GM18870 (cell line): ENCODE measurements around the gene PKDREJ.

ENCODE experiments used
- ATAC-seq: cut with Tn5 transposase; IDR thresholded peaks from one replicate; pipeline ENCODE4 v1.9.1; 2021; ENCODE audit warnings: moderate library complexity; ENCODE audit not compliant: unreplicated experiment

Gene PKDREJ

DNA sequence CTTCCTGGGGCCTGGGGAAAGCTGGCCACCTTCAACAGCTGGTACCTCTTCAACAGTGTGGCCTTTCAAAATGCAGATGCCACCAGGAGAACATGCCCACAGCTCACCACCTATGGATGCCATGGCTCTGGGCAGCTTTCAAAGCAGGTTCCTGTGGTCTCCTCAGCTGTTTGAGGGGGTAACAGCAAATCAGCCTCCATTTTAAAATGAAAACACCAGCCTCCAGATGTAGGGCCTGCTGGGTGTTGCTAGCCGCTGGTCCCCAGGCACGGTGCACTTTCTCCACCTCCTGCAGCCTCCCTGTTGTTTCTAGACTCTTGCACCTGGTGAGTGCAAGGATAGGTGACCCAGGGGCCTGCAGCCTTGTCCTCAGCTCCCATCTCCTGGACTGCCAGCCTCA, 23.1 kb downstream of the PKDREJ start:
- no peak for ATAC-seq

DNA sequence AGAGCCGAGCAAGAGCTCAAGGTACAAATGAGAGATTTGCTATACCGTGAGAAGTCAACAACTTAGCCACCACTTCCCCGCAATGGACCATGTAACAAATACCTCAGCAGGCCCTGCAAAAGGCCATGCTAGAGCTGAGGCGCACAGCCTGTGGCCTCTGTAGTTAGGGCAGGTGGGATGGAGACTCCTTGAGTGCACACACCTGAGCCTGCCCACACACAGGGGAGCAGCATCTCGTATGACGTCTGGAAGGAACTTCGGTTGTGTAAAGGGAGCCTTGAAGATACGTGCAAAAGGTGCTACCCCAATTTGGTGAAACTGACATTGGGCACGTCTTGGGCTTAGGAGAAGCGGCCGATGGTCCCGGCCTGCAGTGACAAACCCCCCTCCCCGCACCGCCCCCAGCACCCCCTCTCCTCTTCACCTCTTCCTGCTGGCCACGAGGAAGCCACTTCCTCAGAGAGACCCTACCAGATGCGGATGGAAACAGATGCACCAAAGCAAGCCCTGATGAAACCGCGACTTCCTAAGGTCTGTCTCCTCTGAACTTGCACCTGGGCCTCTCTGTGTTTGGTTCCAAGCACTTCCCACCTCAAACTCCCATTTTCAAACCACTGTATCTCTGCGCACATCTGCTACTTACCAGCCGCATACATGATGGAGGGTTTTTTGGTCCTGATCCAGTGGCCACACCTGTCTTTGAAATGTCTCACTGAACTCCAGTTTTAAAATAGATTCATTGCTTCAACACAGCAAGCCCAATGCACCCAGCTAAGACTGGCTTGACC, 23.7 kb downstream of the PKDREJ start:
- no peak for ATAC-seq

DNA sequence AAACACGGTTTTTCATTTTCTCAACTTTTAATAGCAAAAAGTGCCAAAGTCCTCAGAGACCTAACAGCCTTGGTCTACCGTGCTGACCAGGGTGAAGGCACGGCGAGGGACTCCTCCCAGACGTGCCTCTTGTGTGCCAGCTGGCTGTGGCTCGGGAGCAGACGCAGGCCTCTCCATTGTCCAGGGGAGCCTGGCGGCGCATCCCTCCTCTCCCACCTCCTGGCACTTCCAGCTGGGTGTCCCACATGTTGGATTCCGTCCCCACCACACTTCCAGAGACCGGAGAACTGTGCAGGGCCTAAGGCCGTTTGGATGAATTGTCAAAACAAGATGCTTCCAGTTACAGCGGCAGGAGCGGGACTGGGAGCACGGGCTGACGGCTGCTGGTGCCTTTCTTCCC, 24.6 kb downstream of the PKDREJ start:
- no peak for ATAC-seq

DNA sequence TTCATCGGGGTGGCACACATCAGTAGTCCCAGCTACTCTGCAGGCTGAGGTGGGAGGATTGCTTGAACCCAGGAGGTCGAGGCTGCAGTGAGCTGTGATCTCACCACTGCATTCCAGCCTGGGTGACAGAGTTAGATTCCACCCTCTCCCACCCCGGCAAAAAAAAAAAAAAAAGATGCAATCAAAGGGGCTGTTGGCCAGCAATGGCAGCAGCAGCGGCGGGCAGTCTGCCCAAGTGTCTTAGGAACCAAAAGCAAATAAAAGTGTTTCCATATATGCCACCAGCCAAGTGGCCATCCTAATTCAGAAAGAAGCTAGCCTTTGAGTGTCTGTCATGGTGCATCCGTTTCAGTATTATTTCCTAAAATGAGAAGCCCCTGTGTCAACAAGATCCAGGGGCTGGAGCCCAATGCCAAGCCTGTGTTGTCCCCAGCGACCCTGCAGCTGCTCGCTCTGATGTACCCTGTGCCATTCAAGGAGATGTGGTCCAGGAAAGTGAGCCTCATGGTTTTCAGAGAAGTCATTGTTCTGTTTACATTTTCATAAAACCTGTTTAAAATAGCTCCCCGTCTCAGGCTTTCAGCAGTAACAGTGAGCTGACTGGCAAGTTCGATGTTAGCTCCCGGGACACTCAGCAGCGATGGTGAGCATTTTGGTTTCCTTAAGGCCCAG, 25.6 kb downstream of the PKDREJ start:
- ATAC-seq: no peak

DNA sequence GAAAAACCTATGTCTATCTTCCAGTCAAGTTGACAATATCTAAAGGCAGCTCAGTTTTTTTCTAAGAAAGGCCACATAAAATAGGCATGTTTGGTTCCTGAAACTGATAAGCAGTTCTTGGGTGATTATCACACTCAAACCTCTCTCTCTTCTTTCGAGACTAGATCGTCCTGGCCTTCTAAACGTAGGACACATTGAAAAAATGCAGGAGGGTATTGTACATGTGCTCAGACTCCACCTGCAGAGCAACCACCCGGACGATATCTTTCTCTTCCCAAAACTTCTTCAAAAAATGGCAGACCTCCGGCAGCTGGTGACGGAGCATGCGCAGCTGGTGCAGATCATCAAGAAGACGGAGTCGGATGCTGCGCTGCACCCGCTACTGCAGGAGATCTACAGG, 28.2 kb downstream of the PKDREJ start:
- ATAC-seq: no peak

DNA sequence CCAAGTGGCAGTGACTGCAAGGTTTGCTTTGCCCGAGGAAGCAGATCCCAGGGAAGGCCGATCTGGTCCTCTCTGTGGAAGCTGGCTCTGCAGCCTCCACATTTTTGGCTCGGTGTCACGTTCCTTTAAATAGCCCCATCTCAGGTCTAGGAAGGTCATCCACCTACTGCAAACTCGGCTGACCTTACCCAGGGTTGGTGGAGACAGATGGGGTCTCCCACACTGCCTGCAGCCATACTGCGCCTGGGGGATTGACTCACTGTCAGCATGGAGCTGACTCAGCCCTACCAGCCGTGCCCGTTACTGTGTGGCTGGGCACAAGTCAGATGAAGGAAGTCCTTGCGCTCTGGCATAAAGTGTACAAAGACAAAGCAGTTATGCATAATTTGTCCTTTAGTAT, 29.9 kb downstream of the PKDREJ start:
- ATAC-seq: no peak

DNA sequence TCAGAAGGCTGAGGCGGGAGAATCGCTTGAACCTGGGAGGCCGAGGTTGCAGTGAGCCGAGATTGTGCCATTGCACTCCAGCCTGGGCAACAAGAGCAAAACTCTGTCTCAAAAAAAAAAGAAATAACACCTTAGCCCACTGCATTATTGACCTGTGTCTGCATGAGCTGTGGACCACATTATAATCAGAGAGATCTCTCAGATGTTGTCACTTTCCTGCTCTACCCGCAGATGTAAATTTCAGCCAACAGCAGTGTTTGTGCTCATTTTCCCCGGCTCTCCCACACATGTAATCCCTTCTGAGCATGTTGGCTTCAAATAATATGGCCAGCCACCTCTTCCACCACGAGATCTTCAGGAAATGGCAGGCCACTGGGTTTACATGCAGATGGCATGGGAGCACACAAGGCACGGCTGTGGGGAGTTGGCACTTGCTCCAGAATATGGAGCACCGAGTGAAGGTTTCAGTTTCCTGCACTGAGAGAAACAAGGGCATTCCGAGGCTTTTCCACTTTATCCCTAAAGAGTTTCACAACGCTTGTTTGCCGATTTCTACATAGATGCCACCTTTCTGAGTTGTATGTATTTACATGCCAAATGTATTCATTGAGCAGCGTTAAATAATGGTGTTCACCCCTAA, 32.8 kb downstream of the PKDREJ start:
- ATAC-seq: no peak

DNA sequence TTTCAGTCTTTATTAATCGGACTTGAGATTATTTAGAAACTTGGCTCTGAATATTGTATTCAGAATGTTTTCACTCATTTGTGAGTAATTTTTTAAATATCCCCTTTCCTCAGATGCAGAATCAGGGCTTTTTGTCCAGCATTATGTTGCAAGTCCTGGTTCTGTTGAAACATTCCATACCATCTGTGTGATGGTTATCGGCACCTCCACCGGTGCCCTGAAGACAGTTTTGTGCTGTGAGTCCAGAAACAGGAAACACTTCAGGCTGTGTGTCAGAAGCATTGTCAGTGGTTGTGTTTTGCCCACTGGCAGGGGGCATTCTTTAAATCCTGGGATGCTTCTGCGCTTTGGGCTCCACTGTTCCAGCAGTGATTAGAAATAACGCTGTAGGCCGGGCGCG, 33.4 kb downstream of the PKDREJ start:
- no peak for ATAC-seq

DNA sequence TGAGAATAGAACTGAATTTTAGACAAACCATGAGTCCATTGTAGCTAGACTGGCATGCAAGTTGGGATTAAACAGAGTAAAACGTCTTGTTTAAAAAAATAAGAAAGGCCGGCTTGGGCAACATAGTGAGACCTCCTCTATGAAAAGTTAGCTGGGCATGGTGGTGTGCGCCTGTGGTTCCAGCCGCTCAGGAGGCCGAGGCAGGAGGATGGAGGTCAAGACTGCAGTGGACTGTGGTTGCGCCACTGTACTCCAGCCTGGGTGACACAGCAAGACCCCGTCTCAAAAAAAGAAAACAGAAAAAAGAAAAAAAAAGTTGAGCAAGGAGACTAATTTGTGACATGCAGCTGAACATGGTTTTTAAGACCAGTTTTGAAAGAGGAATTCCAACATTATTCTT, 36.6 kb downstream of the PKDREJ start:
- no peak for ATAC-seq

DNA sequence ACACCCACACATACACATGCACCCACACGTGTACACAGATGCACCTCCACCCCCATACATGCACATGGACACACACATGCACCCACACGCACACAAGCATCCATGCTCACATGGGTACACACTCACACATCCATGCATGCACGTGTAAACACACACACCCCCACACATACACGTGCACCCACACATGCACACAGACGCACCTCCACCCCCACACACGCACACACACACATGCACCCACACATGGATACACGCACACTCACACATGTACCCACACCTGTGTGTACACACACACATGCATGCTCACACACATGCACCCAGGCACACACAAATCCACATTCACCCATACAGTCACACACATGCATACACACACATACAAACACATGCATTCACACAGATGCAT, 37.5 kb downstream of the PKDREJ start:
- no peak for ATAC-seq

DNA sequence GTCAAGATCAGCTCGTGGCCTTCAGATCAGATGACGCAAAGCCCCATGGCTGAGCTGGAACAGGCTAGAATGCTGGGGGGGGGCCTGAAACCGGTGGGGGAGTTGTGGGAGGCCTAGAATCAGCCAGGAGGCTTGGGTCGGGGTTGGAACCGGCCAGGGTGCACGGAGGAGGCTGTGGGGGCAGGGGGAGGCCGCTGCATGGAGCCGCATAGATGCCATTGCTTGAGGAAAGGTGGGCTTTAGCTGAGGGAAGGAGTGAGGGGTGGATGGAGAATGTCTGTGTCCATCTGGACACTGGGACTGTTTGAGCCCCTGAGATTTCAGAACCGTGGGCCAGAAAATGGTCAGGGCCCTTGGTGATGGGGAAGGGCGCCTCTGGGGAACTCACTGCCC, 38.2 kb downstream of the PKDREJ start:
- no peak for ATAC-seq

DNA sequence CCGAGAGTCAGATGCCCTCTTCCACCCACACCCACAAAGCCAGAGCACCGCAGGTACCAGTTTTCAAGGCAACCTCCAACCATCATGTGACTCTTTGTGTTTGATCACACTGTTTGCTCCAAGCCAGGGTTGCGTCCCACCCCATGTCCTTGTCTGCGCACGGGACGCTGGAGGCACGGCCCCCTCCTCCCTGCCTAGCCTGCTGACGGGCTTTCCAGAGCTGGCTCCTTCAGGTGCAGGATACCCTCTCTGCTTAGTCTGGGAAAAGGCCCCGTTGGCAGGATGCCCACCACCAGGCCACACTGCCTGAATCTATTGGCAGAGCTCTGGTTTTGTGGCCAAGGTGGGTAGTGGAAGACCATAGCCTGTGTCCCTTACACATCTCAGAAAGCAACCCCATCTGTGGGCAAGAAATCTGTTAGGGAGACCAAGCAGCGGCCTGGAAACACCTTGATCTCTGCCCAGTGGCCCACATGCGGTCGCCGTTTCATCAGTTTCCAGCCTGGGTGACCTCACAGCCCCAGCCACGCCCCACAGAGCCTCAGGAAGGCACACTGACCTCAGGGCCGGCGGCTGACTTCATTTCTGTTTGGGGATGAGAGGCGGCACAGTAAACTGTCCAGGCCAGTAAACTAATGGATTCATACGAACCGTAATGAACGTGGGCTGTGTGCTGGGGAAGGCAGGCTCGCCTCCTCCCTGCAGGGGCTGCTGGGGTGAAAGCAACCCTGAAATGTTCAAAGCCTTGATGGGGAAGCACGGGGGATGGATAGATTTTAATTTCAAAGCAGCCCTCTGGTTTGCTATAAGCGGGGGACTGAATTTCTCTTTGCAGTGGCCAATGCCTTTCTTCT, 38.9 kb downstream of the PKDREJ start:
- ATAC-seq: no peak

DNA sequence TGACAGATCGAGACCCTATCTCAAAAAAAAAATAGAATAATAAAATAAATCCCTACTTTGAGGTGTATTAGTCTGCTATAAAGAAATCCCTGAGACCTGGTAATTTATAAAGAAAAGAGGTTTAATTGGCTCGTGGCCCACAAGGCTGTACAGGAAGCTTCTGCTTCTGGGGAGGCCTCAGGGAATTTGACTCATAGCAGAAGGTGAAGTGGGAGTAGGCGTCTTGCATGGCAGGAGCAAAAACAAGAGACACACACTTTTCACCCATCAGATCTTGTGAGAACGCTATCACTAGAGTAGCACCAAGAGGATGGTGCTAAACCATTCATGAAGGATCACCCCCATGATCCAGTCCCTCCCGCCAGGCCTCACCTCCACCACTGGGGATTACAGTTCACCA, 42.2 kb downstream of the PKDREJ start:
- no peak for ATAC-seq

DNA sequence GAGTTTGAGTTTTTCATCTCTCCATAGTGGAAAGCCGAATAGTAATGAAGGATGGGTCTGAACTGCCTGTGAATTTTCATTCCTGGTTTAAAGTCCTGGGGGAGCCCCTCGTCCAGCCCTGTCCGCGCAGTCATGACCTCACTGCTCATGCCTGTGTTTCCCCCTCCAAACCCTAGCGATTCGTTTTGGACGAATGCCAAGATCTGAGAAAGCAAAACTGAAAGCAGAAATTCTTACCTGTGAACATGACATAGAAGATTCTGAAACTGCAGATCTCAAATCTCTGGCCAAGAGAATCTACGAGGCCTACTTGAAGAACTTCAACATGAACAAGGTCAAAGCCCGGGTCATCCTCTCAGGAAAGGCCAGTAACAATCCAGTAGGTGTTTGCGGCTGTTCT, 43.5 kb downstream of the PKDREJ start:
- ATAC-seq: no peak

DNA sequence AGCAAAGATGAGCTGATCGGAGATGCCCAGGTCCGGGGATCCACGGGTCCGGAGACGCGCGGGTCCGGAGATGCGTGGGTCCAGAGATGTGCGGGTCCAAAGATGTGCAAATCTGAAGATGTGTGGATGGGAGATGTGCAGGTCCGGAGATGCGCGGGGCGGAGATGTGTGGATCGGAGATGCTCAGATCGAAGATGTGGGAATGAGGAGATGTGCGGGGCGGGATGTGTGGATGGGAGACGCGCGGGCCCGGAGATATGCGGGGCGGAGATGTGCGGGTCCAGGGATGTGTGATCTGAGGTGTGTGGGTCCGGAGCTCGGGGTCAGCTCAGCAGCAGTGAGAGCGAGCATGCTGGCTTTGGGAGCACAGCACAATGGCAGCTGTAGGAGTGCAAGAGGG, 48.5 kb downstream of the PKDREJ start:
- ATAC-seq: no peak

DNA sequence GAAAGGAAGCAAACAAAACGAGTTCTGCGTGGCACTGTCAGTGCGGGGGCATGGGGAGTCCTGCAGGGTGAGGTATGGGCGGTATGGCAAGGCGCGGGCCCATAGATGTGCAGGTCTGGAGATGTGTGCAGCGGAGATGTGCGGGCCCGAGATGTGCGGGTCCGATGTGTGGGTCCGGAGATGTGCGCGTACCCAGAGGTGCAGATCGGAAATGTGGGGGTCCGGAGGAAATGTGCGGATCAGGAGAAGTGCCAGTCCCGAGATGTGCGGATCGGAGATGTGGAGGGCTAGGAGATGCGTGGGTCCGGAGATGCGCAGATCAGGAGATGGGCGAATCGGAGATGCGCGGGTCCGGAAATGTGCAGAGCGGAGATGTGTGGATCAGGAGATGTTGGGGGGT, 49.0 kb downstream of the PKDREJ start:
- no peak for ATAC-seq

DNA sequence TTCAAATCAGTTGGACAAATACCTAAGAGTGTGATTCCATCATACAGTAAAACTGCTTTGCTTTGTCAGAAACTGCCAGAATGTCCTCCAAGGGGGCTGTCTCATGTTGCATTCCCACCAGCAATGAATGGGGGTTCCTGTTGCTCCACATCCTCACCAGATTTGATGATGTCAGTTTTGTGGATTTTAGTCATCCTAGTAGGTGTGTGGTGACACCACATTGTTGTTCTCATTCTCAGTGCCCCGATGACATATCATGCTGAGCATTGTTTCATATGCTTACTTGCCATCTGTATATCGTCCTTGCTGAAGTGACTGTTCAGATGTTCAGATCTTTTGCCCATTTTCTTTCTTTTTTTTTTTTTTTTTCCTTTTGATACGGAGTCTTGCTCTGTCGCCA, 50.1 kb downstream of the PKDREJ start:
- no peak for ATAC-seq

DNA sequence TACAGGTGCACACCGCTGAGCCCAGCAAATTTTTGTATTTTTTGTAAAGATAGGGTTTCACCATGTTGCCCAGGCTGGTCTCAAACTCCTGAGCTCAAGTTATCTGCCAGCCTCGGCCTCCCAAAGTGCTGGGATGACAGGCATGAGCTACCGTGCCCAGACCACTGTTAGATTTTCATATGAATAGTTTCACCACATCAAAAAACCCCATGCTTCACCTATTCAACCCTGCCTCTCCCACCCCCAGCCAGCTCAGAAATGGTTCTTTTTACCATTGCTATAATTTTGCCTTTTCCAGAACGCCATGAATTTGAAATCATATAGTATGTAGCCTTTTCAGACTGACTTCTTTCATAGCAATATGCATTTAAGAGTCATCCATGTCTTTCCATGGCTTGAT, 50.9 kb downstream of the PKDREJ start:
- ATAC-seq: no peak

DNA sequence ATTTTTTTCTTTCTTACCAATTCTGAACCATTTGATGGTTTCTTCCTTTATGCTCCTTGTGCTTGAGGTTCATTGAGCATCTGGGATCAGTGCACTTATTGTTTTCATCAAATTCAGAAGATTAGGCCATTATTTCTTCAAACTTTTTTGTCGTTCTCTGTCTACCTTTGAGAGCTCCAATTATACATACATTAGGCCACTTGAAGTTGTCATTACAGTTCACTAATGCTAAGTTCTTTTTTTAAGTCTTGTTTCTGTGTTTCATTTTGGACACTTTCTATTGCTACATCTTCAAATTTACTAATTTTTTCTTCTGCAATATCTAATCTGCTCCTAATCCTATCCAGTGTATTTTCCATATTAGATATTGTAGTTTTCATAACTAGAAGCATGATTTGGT, 53.9 kb downstream of the PKDREJ start:
- no peak for ATAC-seq
